Measurements from ENCODE around the gene C6orf118. TPM values are rescaled to one million over a fixed set of nuclear protein-coding genes. Genes with fewer than 3 reads are reported as not detected.

Gene C6orf118
- total RNA-seq, 6 experiments from 2014 or later = not detected

DNA sequence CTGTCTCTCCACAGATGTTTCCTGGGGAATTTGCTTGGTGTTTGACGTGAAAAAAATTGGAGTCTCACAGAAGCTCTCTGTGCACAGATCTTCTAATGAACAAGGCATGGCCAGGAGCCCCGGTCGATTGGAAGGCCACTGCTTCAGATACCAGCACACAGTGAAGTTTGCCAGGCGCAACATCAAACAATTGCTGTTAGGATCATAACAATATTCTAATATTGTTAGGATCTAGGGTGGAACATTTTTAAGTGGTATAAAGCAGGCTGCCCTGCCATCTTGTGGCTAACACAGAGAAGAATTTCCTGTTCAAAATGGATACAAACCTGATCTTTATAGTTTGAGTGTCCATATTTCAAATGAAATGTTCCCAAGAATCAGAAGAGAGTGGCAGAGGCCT is 64.1 kb downstream of the C6orf118 start:
- H3K27me3 Mint-ChIP-seq (ENCODE audit: insufficient read depth) = no peaks in the 10 kb centered on the region
- no peak for DNase-seq
- H3K4me1 Mint-ChIP-seq (ENCODE audit: low read depth) = no peaks in the 10 kb centered on the region
- TF ChIP-seq, protein P1, sequence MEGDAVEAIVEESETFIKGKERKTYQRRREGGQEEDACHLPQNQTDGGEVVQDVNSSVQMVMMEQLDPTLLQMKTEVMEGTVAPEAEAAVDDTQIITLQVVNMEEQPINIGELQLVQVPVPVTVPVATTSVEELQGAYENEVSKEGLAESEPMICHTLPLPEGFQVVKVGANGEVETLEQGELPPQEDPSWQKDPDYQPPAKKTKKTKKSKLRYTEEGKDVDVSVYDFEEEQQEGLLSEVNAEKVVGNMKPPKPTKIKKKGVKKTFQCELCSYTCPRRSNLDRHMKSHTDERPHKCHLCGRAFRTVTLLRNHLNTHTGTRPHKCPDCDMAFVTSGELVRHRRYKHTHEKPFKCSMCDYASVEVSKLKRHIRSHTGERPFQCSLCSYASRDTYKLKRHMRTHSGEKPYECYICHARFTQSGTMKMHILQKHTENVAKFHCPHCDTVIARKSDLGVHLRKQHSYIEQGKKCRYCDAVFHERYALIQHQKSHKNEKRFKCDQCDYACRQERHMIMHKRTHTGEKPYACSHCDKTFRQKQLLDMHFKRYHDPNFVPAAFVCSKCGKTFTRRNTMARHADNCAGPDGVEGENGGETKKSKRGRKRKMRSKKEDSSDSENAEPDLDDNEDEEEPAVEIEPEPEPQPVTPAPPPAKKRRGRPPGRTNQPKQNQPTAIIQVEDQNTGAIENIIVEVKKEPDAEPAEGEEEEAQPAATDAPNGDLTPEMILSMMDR (IDR thresholded peaks at IDR 0.05) = no peak; the same call in 1 of the 2 replicates
- no peak overlapping the region for H3K4me3 Mint-ChIP-seq
- H3K36me3 Mint-ChIP-seq (ENCODE audit: low read depth) = peaks cover 5% of the 10 kb centered on the region; the same call in 1 of the 2 replicates
- peaks cover 63% of the 10 kb centered on the region for H3K9me3 Mint-ChIP-seq
- no peak overlapping the region for H3K27ac Mint-ChIP-seq

DNA sequence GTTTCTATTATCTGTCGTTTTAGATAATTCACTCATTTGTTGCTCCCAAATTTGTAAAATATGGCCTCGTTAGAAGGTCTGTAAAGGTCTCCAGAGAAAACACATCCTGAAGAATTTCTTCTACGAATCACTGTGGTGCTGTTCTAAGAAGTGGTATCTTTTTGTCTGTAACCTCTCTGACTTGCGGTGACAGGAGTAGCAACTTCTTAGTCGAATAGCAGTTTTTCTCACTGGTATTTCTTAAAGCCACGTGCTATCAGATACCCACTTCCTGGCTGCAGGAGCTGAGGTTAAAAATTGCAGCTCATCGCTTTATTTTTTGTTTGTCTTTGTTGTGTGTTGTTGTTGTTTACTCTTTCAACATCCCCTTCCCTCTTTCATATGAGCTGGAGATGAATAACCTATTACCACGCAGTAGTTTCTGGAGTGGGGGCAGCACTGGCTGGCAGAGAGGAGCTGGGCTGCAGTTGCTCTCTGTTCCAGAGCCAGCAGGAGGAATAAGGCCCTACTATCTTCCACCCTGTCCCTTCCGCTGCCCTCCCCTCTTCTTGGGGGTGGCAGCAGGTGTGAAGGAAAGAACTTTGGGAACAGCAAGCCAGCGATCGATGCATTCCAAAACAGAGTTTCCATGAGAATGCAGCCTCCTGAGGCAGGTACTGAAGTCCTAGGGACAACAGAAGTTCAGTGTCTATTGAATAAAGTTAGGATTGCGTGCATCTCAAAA is 64.7 kb downstream of the C6orf118 start:
- H3K4me3 Mint-ChIP-seq = no peak overlapping the region
- no peak overlapping the region for H3K27ac Mint-ChIP-seq
- DNase-seq = no peak
- peaks cover 61% of the 10 kb centered on the region for H3K9me3 Mint-ChIP-seq
- H3K27me3 Mint-ChIP-seq (ENCODE audit: insufficient read depth) = no peaks in the 10 kb centered on the region
- H3K36me3 Mint-ChIP-seq (ENCODE audit: low read depth) = peaks cover 5% of the 10 kb centered on the region; the same call in 1 of the 2 replicates
- no peaks in the 10 kb centered on the region for H3K4me1 Mint-ChIP-seq (ENCODE audit: low read depth)
- TF ChIP-seq, protein P1 (IDR thresholded peaks at IDR 0.05) = no peak

DNA sequence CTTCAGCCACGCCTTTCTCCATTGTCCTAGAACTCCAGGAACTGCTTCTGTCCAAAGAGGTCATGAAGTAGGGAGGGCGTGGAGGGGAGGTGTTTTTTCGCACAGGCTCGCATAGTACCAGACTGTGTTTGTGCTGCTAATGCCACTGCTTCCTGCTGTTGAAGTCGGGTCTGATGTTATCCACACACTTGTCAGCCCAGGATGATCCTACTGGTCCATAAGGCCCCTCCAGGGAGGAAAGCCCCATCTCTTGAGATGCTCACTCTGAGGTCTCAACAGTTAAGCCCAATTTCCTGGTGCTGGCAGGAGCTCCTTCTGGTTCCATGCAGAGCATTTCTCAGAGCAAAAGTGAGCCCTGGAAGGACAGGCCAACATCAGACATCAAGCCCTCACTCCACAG is 65.6 kb downstream of the C6orf118 start:
- Mint-ChIP-seq H3K27ac (no peak overlapping the region), H3K27me3 (ENCODE audit: insufficient read depth) (no peaks in the 10 kb centered on the region), H3K9me3 (peaks cover 61% of the 10 kb centered on the region), H3K4me3 (no peak overlapping the region), H3K36me3 (ENCODE audit: low read depth) (peaks cover 5% of the 10 kb centered on the region; the same call in 1 of the 2 replicates), H3K4me1 (ENCODE audit: low read depth) (no peaks in the 10 kb centered on the region)
- TF ChIP-seq, protein P1 (IDR thresholded peaks at IDR 0.05) = no peak
- no peak for DNase-seq

DNA sequence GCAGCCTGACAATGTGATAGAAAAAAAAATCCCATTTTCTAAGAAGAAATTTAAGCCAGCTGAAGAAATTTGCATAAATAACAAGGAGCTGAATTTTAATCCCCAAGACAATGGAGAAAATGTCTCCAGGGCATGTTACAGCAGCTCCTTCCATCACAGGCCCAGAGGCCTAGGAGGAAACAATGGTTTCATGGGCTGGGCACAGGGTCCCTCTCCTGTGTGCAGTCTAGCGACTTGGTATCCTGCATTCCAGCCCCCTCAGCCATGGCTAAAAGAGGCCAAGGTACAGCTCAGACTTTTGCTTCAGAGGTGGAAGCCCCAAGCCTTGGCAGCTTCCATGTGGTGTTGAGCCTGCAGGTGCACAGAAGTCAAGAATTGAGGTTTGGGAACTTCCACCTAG is 73.1 kb downstream of the C6orf118 start:
- no peak for DNase-seq
- Mint-ChIP-seq H3K27ac (no peak overlapping the region), H3K36me3 (ENCODE audit: low read depth) (peaks cover 10% of the 10 kb centered on the region; the same call in 1 of the 2 replicates), H3K27me3 (ENCODE audit: insufficient read depth) (peaks cover 2% of the 10 kb centered on the region; the same call in 1 of the 2 replicates), H3K4me1 (ENCODE audit: low read depth) (no peaks in the 10 kb centered on the region), H3K9me3 (peaks cover 75% of the 10 kb centered on the region), H3K4me3 (no peak overlapping the region)
- TF ChIP-seq, protein P1 (IDR thresholded peaks at IDR 0.05) = no peak

DNA sequence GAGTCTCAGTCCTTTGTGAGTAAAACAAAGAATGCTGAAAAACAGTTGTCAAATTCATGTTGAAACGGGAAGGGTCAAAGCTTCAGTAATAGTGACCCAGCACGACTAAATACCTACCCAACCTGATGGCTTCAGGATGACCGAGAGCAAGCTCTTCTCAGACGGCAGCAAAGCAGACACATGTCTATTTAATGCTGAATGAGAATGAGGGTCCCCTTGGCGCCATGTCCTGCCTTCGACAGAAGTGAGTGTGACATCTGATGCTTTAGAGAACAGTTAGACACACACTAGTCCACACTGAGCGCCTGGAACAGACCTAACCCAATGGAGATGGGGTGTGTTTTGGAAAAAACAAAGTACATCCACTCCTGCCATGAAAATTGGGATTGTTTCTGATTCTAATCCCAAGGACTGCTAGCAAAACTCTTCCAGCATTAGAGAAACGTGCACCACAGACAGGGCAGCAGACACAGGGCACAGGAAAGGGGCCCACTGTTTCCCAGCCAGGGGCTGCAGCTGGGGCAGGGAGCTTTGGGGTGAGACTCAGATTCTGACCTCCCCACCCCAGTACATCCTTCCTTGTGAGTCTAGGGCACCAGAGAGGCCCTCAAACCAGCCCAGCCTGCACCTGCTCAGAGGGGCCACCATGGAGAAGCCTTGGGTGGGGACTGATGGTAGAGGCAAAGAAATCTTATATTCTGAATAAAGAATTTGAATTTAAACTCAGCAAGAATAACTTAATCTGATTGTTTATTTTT is 76.5 kb downstream of the C6orf118 start:
- Mint-ChIP-seq H3K4me3 (no peak overlapping the region), H3K4me1 (ENCODE audit: low read depth) (no peaks in the 10 kb centered on the region), H3K9me3 (peaks cover 82% of the 10 kb centered on the region), H3K36me3 (ENCODE audit: low read depth) (peaks cover 6% of the 10 kb centered on the region; the same call in 1 of the 2 replicates), H3K27ac (no peak overlapping the region), H3K27me3 (ENCODE audit: insufficient read depth) (peaks cover 2% of the 10 kb centered on the region; the same call in 1 of the 2 replicates)
- TF ChIP-seq, protein P1 (IDR thresholded peaks at IDR 0.05) = no peak
- no peak for DNase-seq
